Ascending aorta (tissue), 2 donors: ENCODE data around the gene HTR3A. TPM values are rescaled to one million over a fixed set of nuclear protein-coding genes. Genes with fewer than 3 reads are reported as not detected.

ENCODE experiments used
- DNase-seq, 2 donors: peaks; one replicate each; pipeline ENCODE4 v3.0.0-alpha.2; 2019; ENCODE audit warnings: low spot score in 2 of 2
- H3K27ac ChIP-seq, 2 donors: fragments of 200-600 bp; sonication (generic); one replicate each; pipeline ENCODE4 v1.5.1; 2016 to 2017; ENCODE audit warnings: mild to moderate bottlenecking in 1 of 2
- H3K27me3 ChIP-seq: fragments of 200-600 bp; sonication (generic); one replicate; pipeline ENCODE4 v1.5.1; 2017
- H3K36me3 ChIP-seq, 2 donors: fragments of 200-600 bp; sonication (generic); one replicate each; pipeline ENCODE4 v1.5.1; 2016
- H3K4me1 ChIP-seq, 2 donors: fragments of 200-600 bp; sonication (generic); one replicate each; pipeline ENCODE4 v1.5.1; 2016 to 2017; ENCODE audit warnings: mild to moderate bottlenecking in 1 of 2
- H3K4me3 ChIP-seq, 2 donors: fragments of 200-600 bp; sonication (generic); one replicate each; pipeline ENCODE4 v1.5.1; 2016 to 2017; ENCODE audit warnings: mild to moderate bottlenecking in 1 of 2
- H3K9me3 ChIP-seq, 2 donors: fragments of 200-600 bp; sonication (generic); one replicate each; pipeline ENCODE4 v1.5.1; 2016
- CTCF ChIP-seq, 3 experiments: fragments of 200-600 bp in 2 of 3; fragments of 450-650 bp in 1 of 3; sonication (generic) in 2 of 3; IDR thresholded peaks; one replicate each; pipeline ENCODE4 v1.5.1; 2016 to 2019; ENCODE audit warnings: antibody characterized with exemption in 3 of 3, mild to moderate bottlenecking in 1 of 3, moderate library complexity in 1 of 3
- intact Hi-C: fragments of 100-400 bp; cut with DNase I; formaldehyde crosslinking; loops from one replicate; pipeline ENCODE4 v1.15.1; 2023
- total RNA-seq: library from RNA; depleted of rRNA; stranded (reverse); fragments of >200 nt; gene quantifications from one replicate; pipeline ENCODE4 v1.1.0, GENCODE V29; 2016

The HTR3A gene
- total RNA-seq, 1 donor from 2014 or later: not detected

- Histone ChIP-seq H3K4me3 (no peak overlapping the region), H3K9me3 (no peaks in the 10 kb centered on the region), H3K4me1 (no peaks in the 10 kb centered on the region), H3K36me3 (no peaks in the 10 kb centered on the region), H3K27me3 (no peaks in the 10 kb centered on the region), H3K27ac (no peak overlapping the region)
- DNase-seq: no peak
- TF ChIP-seq CTCF (IDR thresholded peaks at IDR 0.05): no peak
- intact Hi-C loops: no loop called here
These were observed 7.5 kb upstream of the HTR3A start for GRCh38 chr11:113967361-113967760.

- TF ChIP-seq CTCF (IDR thresholded peaks at IDR 0.05): no peak
- Histone ChIP-seq H3K9me3 (no peaks in the 10 kb centered on the region), H3K27me3 (no peaks in the 10 kb centered on the region), H3K27ac (no peak overlapping the region), H3K4me3 (no peak overlapping the region), H3K36me3 (no peaks in the 10 kb centered on the region), H3K4me1 (no peaks in the 10 kb centered on the region)
- intact Hi-C loops: no loop called here
- DNase-seq: no peak
These were observed 3.3 kb upstream of the HTR3A start for GRCh38 chr11:113971506-113972195.

GRCh38 chr11:113977071-113977490 is 2.2 kb downstream of the HTR3A start:
- TF ChIP-seq CTCF (IDR thresholded peaks at IDR 0.05): no peak
- no peaks in the 10 kb centered on the region for H3K27me3 ChIP-seq
- no peaks in the 10 kb centered on the region for H3K36me3 ChIP-seq
- H3K4me3 ChIP-seq: no peak overlapping the region
- intact Hi-C loops: no loop called here
- no peak overlapping the region for H3K27ac ChIP-seq
- no peaks in the 10 kb centered on the region for H3K4me1 ChIP-seq
- no peak for DNase-seq
- H3K9me3 ChIP-seq: no peaks in the 10 kb centered on the region

- no peak for TF ChIP-seq CTCF (IDR thresholded peaks at IDR 0.05)
- H3K9me3 ChIP-seq: no peaks in the 10 kb centered on the region
- no peaks in the 10 kb centered on the region for H3K4me1 ChIP-seq
- DNase-seq: no peak
- no peaks in the 10 kb centered on the region for H3K36me3 ChIP-seq
- H3K4me3 ChIP-seq: no peak overlapping the region
- intact Hi-C loops: no loop called here
- H3K27me3 ChIP-seq: no peaks in the 10 kb centered on the region
- H3K27ac ChIP-seq: no peak overlapping the region
These were observed 2.8 kb downstream of the HTR3A start for GRCh38 chr11:113977701-113978100.

GRCh38 chr11:113979431-113979830 is 4.5 kb downstream of the HTR3A start:
- Histone ChIP-seq H3K36me3 (no peaks in the 10 kb centered on the region), H3K4me3 (no peak overlapping the region), H3K27ac (no peak overlapping the region), H3K27me3 (no peaks in the 10 kb centered on the region), H3K4me1 (no peaks in the 10 kb centered on the region), H3K9me3 (no peaks in the 10 kb centered on the region)
- no peak for TF ChIP-seq CTCF (IDR thresholded peaks at IDR 0.05)
- no peak for DNase-seq
- intact Hi-C loops: no loop called here

GRCh38 chr11:113980785-113981184 is 5.9 kb downstream of the HTR3A start:
- intact Hi-C loops: no loop called here
- H3K4me1 ChIP-seq: no peaks in the 10 kb centered on the region
- no peaks in the 10 kb centered on the region for H3K9me3 ChIP-seq
- TF ChIP-seq CTCF (IDR thresholded peaks at IDR 0.05): no peak
- DNase-seq: no peak
- H3K4me3 ChIP-seq: no peak overlapping the region
- no peak overlapping the region for H3K27ac ChIP-seq
- no peaks in the 10 kb centered on the region for H3K27me3 ChIP-seq
- H3K36me3 ChIP-seq: no peaks in the 10 kb centered on the region
